Mesodermal cell (in vitro differentiated cells): ENCODE results near the gene MYPN.

ENCODE experiments used
- H3K27ac ChIP-seq: 2 replicates; pipeline ENCODE4 v1.7.0; 2013; ENCODE audit warnings: mild to moderate bottlenecking, low read depth, low read length, moderate library complexity; ENCODE audit not compliant: severe bottlenecking
- H3K36me3 ChIP-seq: 2 replicates; pipeline ENCODE4 v1.7.1; 2013; ENCODE audit warnings: mild to moderate bottlenecking, low read length, moderate library complexity; ENCODE audit not compliant: control insufficient read depth, insufficient read depth
- H3K4me1 ChIP-seq: one replicate; pipeline ENCODE4 v1.7.1; 2013; ENCODE audit warnings: mild to moderate bottlenecking, low read length; ENCODE audit not compliant: insufficient read depth, control insufficient read depth, poor library complexity, severe bottlenecking
- H3K4me3 ChIP-seq: 2 replicates; pipeline ENCODE4 v1.7.0; 2013; ENCODE audit warnings: low read length, control low read depth, mild to moderate bottlenecking; ENCODE audit not compliant: insufficient read depth, poor library complexity, severe bottlenecking; ENCODE audit errors: extremely low read depth
- H3K9me3 ChIP-seq: 2 replicates; pipeline ENCODE4 v1.7.1; 2013; ENCODE audit warnings: mild to moderate bottlenecking, low read length, moderate library complexity; ENCODE audit not compliant: control insufficient read depth
- WGBS, 2 experiments: methylation state at CpG; one replicate each; pipeline ENCODE4 v1.1.5; 2013; ENCODE audit warnings: missing lambda C conversion rate in 2 of 2; ENCODE audit not compliant: insufficient coverage in 2 of 2; 5-methylcytosine and 5-hydroxymethylcytosine counted together

The MYPN gene

GRCh38 chr10:68223535-68224165, 114.4 kb downstream of the MYPN start:
- H3K9me3 ChIP-seq: no peaks in the 10 kb centered on the region
- 43 to 44% methylated on average over 1 to 2 of the region's 3 CpGs for WGBS, 2 experiments
- no peaks in the 10 kb centered on the region for H3K36me3 ChIP-seq

GRCh38 chr10:68224810-68225209, 115.5 kb downstream of the MYPN start:
- H3K27ac ChIP-seq: no peak overlapping the region
- no peaks in the 10 kb centered on the region for H3K36me3 ChIP-seq
- H3K4me1 ChIP-seq: no peaks in the 10 kb centered on the region
- H3K4me3 ChIP-seq: no peak overlapping the region
- no peaks in the 10 kb centered on the region for H3K9me3 ChIP-seq

More at GRCh38 chr10:68223535-68224165, 114.4 kb downstream of the MYPN start:
- Histone ChIP-seq H3K4me3 (no peak overlapping the region), H3K4me1 (no peaks in the 10 kb centered on the region), H3K27ac (no peak overlapping the region)

DNA sequence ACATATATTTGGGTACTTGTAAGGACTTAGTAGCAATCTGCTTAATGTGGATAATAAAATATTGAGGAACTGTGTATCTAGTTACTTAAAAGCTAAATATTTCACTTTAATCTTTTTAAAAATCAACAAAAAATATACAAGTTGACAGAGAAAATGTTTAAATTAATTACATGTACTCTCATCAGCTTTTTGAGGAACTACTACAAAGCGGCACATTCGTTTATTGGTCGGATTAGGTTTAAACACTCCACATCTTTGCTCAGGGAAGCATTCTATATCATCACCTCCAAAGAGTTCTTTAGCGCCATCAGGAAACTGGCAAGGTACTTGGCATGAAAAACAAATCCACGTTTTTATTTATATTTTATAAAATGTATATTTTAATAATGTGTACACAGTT, 121.0 kb downstream of the MYPN start:
- 100% methylated on average over 3 of the region's 5 CpGs for WGBS, 2 experiments
- Histone ChIP-seq H3K9me3 (no peaks in the 10 kb centered on the region), H3K36me3 (no peaks in the 10 kb centered on the region), H3K27ac (no peak overlapping the region), H3K4me3 (no peak overlapping the region), H3K4me1 (peaks cover 3% of the 10 kb centered on the region)

GRCh38 chr10:68231106-68231816, 122.0 kb downstream of the MYPN start:
- peak overlapping the region; percentile 46 for H3K4me3 ChIP-seq
- peaks cover 3% of the 10 kb centered on the region for H3K4me1 ChIP-seq
- H3K9me3 ChIP-seq: no peaks in the 10 kb centered on the region
- 1% methylated on average over 40 to 61 of the region's 81 CpGs for WGBS, 2 experiments
- no peaks in the 10 kb centered on the region for H3K36me3 ChIP-seq
- H3K27ac ChIP-seq: peak overlapping the region; percentile 75

DNA sequence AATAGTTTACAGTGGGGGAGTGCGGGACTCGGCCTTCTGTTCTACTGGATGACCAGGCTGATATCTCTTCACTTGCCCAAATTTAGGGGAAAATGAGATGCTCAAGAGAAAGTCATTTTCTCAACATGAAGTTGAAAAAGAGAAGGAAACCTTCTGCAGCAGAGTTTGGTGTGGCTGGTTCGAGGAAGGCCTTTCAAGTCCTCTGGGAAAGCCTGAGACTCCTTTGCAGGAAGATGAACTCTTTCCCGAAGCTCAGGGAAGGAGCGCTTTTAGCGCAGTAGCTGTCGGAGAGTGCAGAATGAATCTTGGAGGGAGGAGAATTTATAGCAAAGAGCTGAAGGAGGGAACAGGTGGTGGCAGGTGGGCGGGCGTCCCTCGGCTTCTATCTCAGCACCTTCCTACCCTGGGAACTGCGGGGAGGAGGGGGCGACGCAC, 122.5 kb downstream of the MYPN start, which contains the start of gene ATOH7:
Gene ATOH7 (minus strand): TSS at position 297 of the 435 bp plus-strand sequence. CDS start 436 bp downstream, outside the sequence.
- Histone ChIP-seq H3K27ac (peak within 1 kb of the TSS; percentile 75), H3K9me3 (no peaks in the 10 kb centered on the region), H3K4me1 (peaks cover 3% of the 10 kb centered on the region), H3K36me3 (no peaks in the 10 kb centered on the region), H3K4me3 (peak within 1 kb of the TSS; percentile 46)
- WGBS, 2 experiments: 33 to 38% methylated on average over 8 of the region's 13 CpGs

DNA sequence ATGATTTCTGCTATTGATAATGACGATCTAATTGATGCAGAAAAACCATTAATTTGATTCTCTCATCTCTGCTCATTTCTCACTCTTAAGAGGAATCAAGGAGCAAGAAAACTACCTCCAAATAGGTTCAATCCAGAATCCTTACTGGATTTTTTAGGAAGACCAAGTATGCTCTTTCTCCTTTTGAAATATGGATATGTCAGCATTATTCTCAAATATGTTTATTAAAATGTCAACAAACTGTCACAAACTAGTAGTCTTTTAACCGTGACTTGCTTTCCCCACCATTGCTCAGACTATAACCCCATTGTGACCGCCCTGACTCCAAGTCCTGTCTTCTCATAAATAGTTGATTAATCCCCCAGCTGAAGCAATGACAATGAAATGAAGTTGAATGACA, 123.8 kb downstream of the MYPN start:
- 67 to 100% methylated on average over 1 of the region's 3 CpGs for WGBS, 2 experiments
- Histone ChIP-seq H3K4me1 (peaks cover 3% of the 10 kb centered on the region), H3K27ac (no peak overlapping the region), H3K4me3 (no peak overlapping the region), H3K36me3 (no peaks in the 10 kb centered on the region), H3K9me3 (no peaks in the 10 kb centered on the region)

DNA sequence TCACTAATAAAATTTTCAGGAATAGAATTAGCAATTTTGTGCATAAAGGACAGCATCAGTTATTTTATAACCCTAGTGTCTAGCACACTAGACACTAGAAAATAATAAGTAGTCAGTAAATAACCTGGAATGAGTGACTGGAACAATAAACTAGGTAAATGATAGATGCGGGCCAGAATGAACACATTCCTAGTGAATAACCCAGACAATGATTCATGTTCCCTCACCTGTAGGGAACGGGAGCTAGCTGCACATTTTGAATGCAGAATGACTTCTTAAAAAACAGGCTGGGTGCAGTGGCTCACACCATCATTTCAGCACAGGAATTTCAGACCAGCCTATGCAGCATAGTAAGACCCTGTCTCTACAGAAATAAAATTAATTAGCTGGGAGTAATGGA, 125.8 kb downstream of the MYPN start:
- WGBS, 2 experiments: 87 to 100% methylated on average over 1 to 2 of the region's 2 CpGs
- Histone ChIP-seq H3K36me3 (no peaks in the 10 kb centered on the region), H3K4me1 (peaks cover 3% of the 10 kb centered on the region), H3K9me3 (no peaks in the 10 kb centered on the region), H3K27ac (no peak overlapping the region), H3K4me3 (no peak overlapping the region)

- Histone ChIP-seq H3K4me3 (no peak overlapping the region), H3K27ac (no peak overlapping the region), H3K9me3 (no peaks in the 10 kb centered on the region), H3K36me3 (no peaks in the 10 kb centered on the region), H3K4me1 (peaks cover 3% of the 10 kb centered on the region)
Observed at GRCh38 chr10:68235581-68235980, 126.3 kb downstream of the MYPN start.

GRCh38 chr10:68237173-68237572, 127.9 kb downstream of the MYPN start:
- no peaks in the 10 kb centered on the region for H3K36me3 ChIP-seq
- 60% methylated on average over 1 of the region's 3 CpGs; no CpG with 5 or more reads in 1 of the 2 experiments for WGBS, 2 experiments
- no peaks in the 10 kb centered on the region for H3K9me3 ChIP-seq
- H3K27ac ChIP-seq: no peak overlapping the region
- no peak overlapping the region for H3K4me3 ChIP-seq
- no peaks in the 10 kb centered on the region for H3K4me1 ChIP-seq

- Histone ChIP-seq H3K27ac (no peak overlapping the region), H3K4me1 (no peaks in the 10 kb centered on the region), H3K4me3 (no peak overlapping the region), H3K36me3 (no peaks in the 10 kb centered on the region), H3K9me3 (no peaks in the 10 kb centered on the region)
- 91% methylated on average over 3 to 6 of the region's 6 CpGs for WGBS, 2 experiments
Observed at GRCh38 chr10:68238371-68238770, 129.1 kb downstream of the MYPN start.

DNA sequence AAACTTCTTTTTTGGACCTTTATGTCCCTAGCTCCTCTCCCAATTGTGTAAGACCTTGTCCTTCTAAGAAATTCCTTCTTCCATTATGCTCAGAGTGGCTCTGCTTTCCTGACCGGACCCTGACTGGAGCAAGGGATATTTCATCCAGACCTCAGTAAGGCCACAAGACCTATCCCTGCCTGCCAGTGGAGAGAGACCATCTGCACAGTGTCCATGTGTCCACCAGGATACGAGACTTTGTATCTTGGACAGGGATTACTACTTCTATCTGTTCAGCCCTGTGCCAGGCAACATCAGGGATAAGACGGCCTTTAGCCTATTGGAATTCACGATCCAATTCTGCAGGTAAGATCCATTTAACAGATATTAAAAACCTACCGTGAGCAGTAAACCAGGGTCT, 129.8 kb downstream of the MYPN start:
- no peaks in the 10 kb centered on the region for H3K4me1 ChIP-seq
- 95 to 97% methylated on average over 4 of the region's 5 CpGs for WGBS, 2 experiments
- no peak overlapping the region for H3K4me3 ChIP-seq
- H3K9me3 ChIP-seq: no peaks in the 10 kb centered on the region
- no peaks in the 10 kb centered on the region for H3K36me3 ChIP-seq
- no peak overlapping the region for H3K27ac ChIP-seq
